SH-SY5Y (cell line): ENCODE results near the gene EXOC2.

Experiments used
- GATA2 ChIP-seq: IDR thresholded peaks from 2 replicates; pipeline ENCODE4 v1.6.1; 2011; ENCODE audit warnings: mild to moderate bottlenecking, low read depth, low read length
- GATA3 ChIP-seq: IDR thresholded peaks from 2 replicates; pipeline ENCODE4 v1.6.1; 2011; ENCODE audit warnings: low read depth, mild to moderate bottlenecking, low read length, moderate library complexity

- TF ChIP-seq GATA2, result no peak
- TF ChIP-seq GATA3, result no peak
Measured at GRCh38 chr6:568085-568484, 124.9 kb downstream of the EXOC2 start.
